ENCODE results near the gene ZNF12.
"Not testable (repeated sequence)": the region's sequence is repeated elsewhere in the genome, so short reads cannot be mapped to it uniquely, and the experiment has no call there.

ZNF12 gene

GRCh38 chr7:6706666-6707407 lies at the start of gene ZNF12:
Gene ZNF12, minus strand, starts transcription at chr7:6706947. Its CDS starts 1,774 bp downstream, at chr7:6705173.
- TF ChIP-seq CTCF (IDR thresholded peaks at IDR 0.05; ENCODE audit: borderline replicate concordance, control extremely low read depth, extremely low read depth, insufficient read depth, missing control alignments): no peak
- DNase-seq (ENCODE audit: low spot score): peak; percentile 96
- in situ Hi-C loops (cut with MboI; ENCODE audit: low sequenced_read_pairs, unreplicated experiment): no loop called here

GRCh38 chr7:6753964-6754363 lies 47.2 kb upstream of the ZNF12 start, which contains the start of gene RSPH10B2:
Gene RSPH10B2, plus strand, starts transcription at chr7:6754103. Its CDS starts 3,575 bp downstream, at chr7:6757678.
- DNase-seq (ENCODE audit: low spot score); in situ Hi-C loops (cut with MboI; ENCODE audit: low sequenced_read_pairs, unreplicated experiment): not testable (repeated sequence)

GRCh38 chr7:6750173-6750572 lies 43.4 kb upstream of the ZNF12 start:
- DNase-seq (ENCODE audit: low spot score); in situ Hi-C loops (cut with MboI; ENCODE audit: low sequenced_read_pairs, unreplicated experiment): not testable (repeated sequence)

GRCh38 chr7:6749335-6749734 lies 42.6 kb upstream of the ZNF12 start:
- in situ Hi-C loops (cut with MboI; ENCODE audit: low sequenced_read_pairs, unreplicated experiment): not testable (repeated sequence)

GRCh38 chr7:6744410-6745100 lies 37.8 kb upstream of the ZNF12 start:
- DNase-seq (ENCODE audit: low spot score); in situ Hi-C loops (cut with MboI; ENCODE audit: low sequenced_read_pairs, unreplicated experiment): not testable (repeated sequence)

More at GRCh38 chr7:6749335-6749734, 42.6 kb upstream of the ZNF12 start:
- not testable (repeated sequence) for DNase-seq (ENCODE audit: low spot score)

GRCh38 chr7:6738415-6738814 lies 31.7 kb upstream of the ZNF12 start:
- in situ Hi-C loops (cut with MboI; ENCODE audit: low sequenced_read_pairs, unreplicated experiment); DNase-seq (ENCODE audit: low spot score): not testable (repeated sequence)

GRCh38 chr7:6730343-6730633 lies 23.5 kb upstream of the ZNF12 start:
- peak; percentile 38 for DNase-seq (ENCODE audit: low spot score)
- no peak for TF ChIP-seq CTCF (IDR thresholded peaks at IDR 0.05; ENCODE audit: borderline replicate concordance, control extremely low read depth, extremely low read depth, insufficient read depth, missing control alignments)
- in situ Hi-C loops (cut with MboI; ENCODE audit: low sequenced_read_pairs, unreplicated experiment): no loop called here

GRCh38 chr7:6729492-6730342 lies 23.0 kb upstream of the ZNF12 start:
- peak; percentile 93 for DNase-seq (ENCODE audit: low spot score)
- in situ Hi-C loops (cut with MboI; ENCODE audit: low sequenced_read_pairs, unreplicated experiment): no loop called here
- TF ChIP-seq CTCF (IDR thresholded peaks at IDR 0.05; ENCODE audit: borderline replicate concordance, control extremely low read depth, extremely low read depth, insufficient read depth, missing control alignments): no peak

GRCh38 chr7:6728893-6729491 lies 22.2 kb upstream of the ZNF12 start:
- in situ Hi-C loops (cut with MboI; ENCODE audit: low sequenced_read_pairs, unreplicated experiment); DNase-seq (ENCODE audit: low spot score): not testable (repeated sequence)
